OCI-LY1 (cell line): ENCODE results near the gene SLC27A1.

Experiments used
- H2AFZ ChIP-seq: fragments of 200-600 bp; sonication (generic), shearing (Covaris generic); 2 replicates; pipeline ENCODE4 v1.6.0; 2014; ENCODE audit warnings: antibody characterized with exemption, mild to moderate bottlenecking, low read length
- H3F3A ChIP-seq: fragments of 200-600 bp; sonication (generic), shearing (Covaris generic); 2 replicates; pipeline ENCODE4 v1.6.0; 2014; ENCODE audit warnings: mild to moderate bottlenecking, antibody characterized with exemption, low read length, moderate library complexity; ENCODE audit not compliant: insufficient read depth
- H3K27ac ChIP-seq: fragments of 200-600 bp; sonication (generic); 2 replicates; pipeline ENCODE4 v1.5.1; 2014; ENCODE audit warnings: low read length, mixed run types, mild to moderate bottlenecking, low read depth; ENCODE audit not compliant: poor library complexity, severe bottlenecking
- H3K27me3 ChIP-seq: fragments of 200-600 bp; sonication (generic); 2 replicates; pipeline ENCODE4 v1.6.0; 2014; ENCODE audit warnings: antibody characterized with exemption, mild to moderate bottlenecking, low read length, moderate library complexity; ENCODE audit not compliant: insufficient read depth
- H3K36me3 ChIP-seq: fragments of 200-600 bp; sonication (generic); 2 replicates; pipeline ENCODE4 v1.6.1; 2014; ENCODE audit warnings: mild to moderate bottlenecking, antibody characterized with exemption, low read length, moderate library complexity, mixed read lengths; ENCODE audit not compliant: insufficient read depth
- H3K4me1 ChIP-seq: fragments of 200-600 bp; sonication (generic); 2 replicates; pipeline ENCODE4 v1.5.1; 2014; ENCODE audit warnings: mild to moderate bottlenecking, low read length, moderate library complexity; ENCODE audit not compliant: insufficient read depth, severe bottlenecking
- H3K4me2 ChIP-seq: fragments of 200-600 bp; sonication (generic), shearing (Covaris generic); 2 replicates; pipeline ENCODE4 v1.6.1; 2014; ENCODE audit warnings: low read length
- H3K4me3 ChIP-seq: fragments of 200-600 bp; sonication (generic); 2 replicates; pipeline ENCODE4 v1.5.1; 2014; ENCODE audit warnings: low read length, low read depth, mild to moderate bottlenecking, mixed read lengths; ENCODE audit not compliant: poor library complexity, severe bottlenecking
- H3K79me2 ChIP-seq: fragments of 200-600 bp; shearing (Covaris generic); 2 replicates; pipeline ENCODE4 v1.6.1; 2016; ENCODE audit warnings: mixed run types, low read length, mixed read lengths; ENCODE audit not compliant: insufficient read depth
- H3K9ac ChIP-seq: fragments of 200-600 bp; sonication (generic), shearing (Covaris generic); 2 replicates; pipeline ENCODE4 v1.6.1; 2014; ENCODE audit warnings: mild to moderate bottlenecking, low read length, mixed read lengths
- H3K9me2 ChIP-seq: fragments of 200-600 bp; sonication (generic), shearing (Covaris generic); 2 replicates; pipeline ENCODE4 v1.6.1; 2014; ENCODE audit warnings: low read depth, mild to moderate bottlenecking, low read length, mixed read lengths
- H3K9me3 ChIP-seq: fragments of 200-600 bp; shearing (Covaris generic); 2 replicates; pipeline ENCODE4 v1.6.1; 2014; ENCODE audit warnings: low read length, mixed read lengths
- H4K20me1 ChIP-seq: fragments of 200-600 bp; sonication (generic), shearing (Covaris generic); 2 replicates; pipeline ENCODE4 v1.6.0; 2016; ENCODE audit warnings: mild to moderate bottlenecking, low read length; ENCODE audit not compliant: insufficient read depth
- EZH2 ChIP-seq: fragments of 200-600 bp; sonication (generic), shearing (Covaris generic); IDR thresholded peaks from 2 replicates; pipeline ENCODE4 v1.8.0; 2017; ENCODE audit warnings: borderline replicate concordance, mixed run types, mild to moderate bottlenecking, antibody characterized with exemption, low read length, moderate library complexity, mixed read lengths
- TF ChIP-seq, protein P1 (sequence below): fragments of 200-600 bp; sonication (generic), shearing (Covaris generic); IDR thresholded peaks from 2 replicates; pipeline ENCODE4 v1.5.1; 2017; ENCODE audit warnings: mild to moderate bottlenecking, antibody characterized with exemption, low read length, moderate library complexity, mixed read lengths

SLC27A1 gene

DNA sequence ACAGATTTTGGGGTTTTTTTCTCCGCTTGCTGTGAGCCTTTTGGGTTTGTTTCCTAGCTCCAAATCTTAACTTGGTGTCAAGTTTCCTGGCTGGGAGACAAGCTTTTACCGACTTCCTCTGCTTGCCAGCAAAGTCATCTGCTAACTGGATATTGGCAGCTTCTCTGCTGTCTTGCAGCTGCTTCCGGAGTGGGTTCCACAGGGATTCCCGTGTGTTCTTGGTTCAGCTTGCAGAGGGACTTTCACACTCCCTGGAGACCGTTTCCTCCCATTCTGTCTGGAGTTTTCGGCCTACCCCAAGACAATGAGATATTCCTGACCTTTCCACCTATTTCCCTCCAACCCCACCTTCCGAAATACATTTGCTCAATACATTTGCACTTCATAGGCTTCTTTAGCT lies 82.9 kb downstream of the SLC27A1 start:
- H3K27ac ChIP-seq, result no peak overlapping the region
- H3K9ac ChIP-seq, result no peak overlapping the region
- H3K4me3 ChIP-seq, result no peak overlapping the region
- no peaks in the 10 kb centered on the region for H3K79me2 ChIP-seq
- H3K4me2 ChIP-seq, result no peak overlapping the region
- H2AFZ ChIP-seq, result no peak overlapping the region
- H4K20me1 ChIP-seq, result no peaks in the 10 kb centered on the region
- H3K4me1 ChIP-seq, result peaks cover 14% of the 10 kb centered on the region
- no peaks in the 10 kb centered on the region for H3K9me3 ChIP-seq
- H3K9me2 ChIP-seq, result no peaks in the 10 kb centered on the region
- no peaks in the 10 kb centered on the region for H3F3A ChIP-seq
- H3K36me3 ChIP-seq, result peaks cover 8% of the 10 kb centered on the region; the same call in 1 of the 2 replicates
- TF ChIP-seq EZH2, result no peak
- TF ChIP-seq, protein P1, sequence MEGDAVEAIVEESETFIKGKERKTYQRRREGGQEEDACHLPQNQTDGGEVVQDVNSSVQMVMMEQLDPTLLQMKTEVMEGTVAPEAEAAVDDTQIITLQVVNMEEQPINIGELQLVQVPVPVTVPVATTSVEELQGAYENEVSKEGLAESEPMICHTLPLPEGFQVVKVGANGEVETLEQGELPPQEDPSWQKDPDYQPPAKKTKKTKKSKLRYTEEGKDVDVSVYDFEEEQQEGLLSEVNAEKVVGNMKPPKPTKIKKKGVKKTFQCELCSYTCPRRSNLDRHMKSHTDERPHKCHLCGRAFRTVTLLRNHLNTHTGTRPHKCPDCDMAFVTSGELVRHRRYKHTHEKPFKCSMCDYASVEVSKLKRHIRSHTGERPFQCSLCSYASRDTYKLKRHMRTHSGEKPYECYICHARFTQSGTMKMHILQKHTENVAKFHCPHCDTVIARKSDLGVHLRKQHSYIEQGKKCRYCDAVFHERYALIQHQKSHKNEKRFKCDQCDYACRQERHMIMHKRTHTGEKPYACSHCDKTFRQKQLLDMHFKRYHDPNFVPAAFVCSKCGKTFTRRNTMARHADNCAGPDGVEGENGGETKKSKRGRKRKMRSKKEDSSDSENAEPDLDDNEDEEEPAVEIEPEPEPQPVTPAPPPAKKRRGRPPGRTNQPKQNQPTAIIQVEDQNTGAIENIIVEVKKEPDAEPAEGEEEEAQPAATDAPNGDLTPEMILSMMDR, result no peak
- H3K27me3 ChIP-seq, result no peaks in the 10 kb centered on the region

GRCh38 chr19:17554968-17555479 lies 84.7 kb downstream of the SLC27A1 start:
- H3K27ac ChIP-seq, result no peak overlapping the region
- peak overlapping the region; percentile 93 for H3K4me3 ChIP-seq
- H3K36me3 ChIP-seq, result peaks cover 19% of the 10 kb centered on the region; the same call in 1 of the 2 replicates
- no peaks in the 10 kb centered on the region for H3K79me2 ChIP-seq
- H3K9me2 ChIP-seq, result no peaks in the 10 kb centered on the region
- H3F3A ChIP-seq, result no peaks in the 10 kb centered on the region
- no peak for TF ChIP-seq EZH2
- TF ChIP-seq, protein P1, result no peak
- no peaks in the 10 kb centered on the region for H3K9me3 ChIP-seq
- H2AFZ ChIP-seq, result no peak overlapping the region
- H3K27me3 ChIP-seq, result no peaks in the 10 kb centered on the region
- no peaks in the 10 kb centered on the region for H4K20me1 ChIP-seq
- H3K4me1 ChIP-seq, result peaks cover 14% of the 10 kb centered on the region
- peak overlapping the region; percentile 45; the same call in 1 of the 2 replicates for H3K9ac ChIP-seq
- H3K4me2 ChIP-seq, result peak overlapping the region; percentile 79

- H3K9me2 ChIP-seq, result no peaks in the 10 kb centered on the region
- peaks cover 24% of the 10 kb centered on the region; the same call in 1 of the 2 replicates for H3K36me3 ChIP-seq
- H3F3A ChIP-seq, result no peaks in the 10 kb centered on the region
- TF ChIP-seq, protein P1, result no peak
- no peak for TF ChIP-seq EZH2
- H3K4me1 ChIP-seq, result peaks cover 14% of the 10 kb centered on the region
- H2AFZ ChIP-seq, result no peak within 1 kb of the TSS
- peak within 1 kb of the TSS; percentile 93 for H3K4me3 ChIP-seq
- H4K20me1 ChIP-seq, result no peaks in the 10 kb centered on the region
- H3K9me3 ChIP-seq, result no peaks in the 10 kb centered on the region
- H3K27me3 ChIP-seq, result no peaks in the 10 kb centered on the region
- peak within 1 kb of the TSS; percentile 91 for H3K9ac ChIP-seq
- H3K79me2 ChIP-seq, result no peaks in the 10 kb centered on the region
- peak within 1 kb of the TSS; percentile 79 for H3K4me2 ChIP-seq
- H3K27ac ChIP-seq, result peak within 1 kb of the TSS; percentile 17
These were observed 85.2 kb downstream of the SLC27A1 start, which contains the start of gene COLGALT1 for GRCh38 chr19:17555480-17555928. Gene COLGALT1 (plus strand): TSS chr19:17555649. CDS start chr19:17555714, 65 bp downstream.
